ENCODE measurements around the gene SLC29A1.

The SLC29A1 gene

GRCh38 chr6:44249082-44249748 is 25.8 kb downstream of the SLC29A1 start:
- Histone ChIP-seq H3K36me3 (peaks cover 54 to 58% (median 57%) of the 10 kb centered on the region in 3 donors), H3K4me1 (peaks cover 0 to 37% (median 28%) of the 10 kb centered on the region in 4 donors), H3K27me3 (no peaks in the 10 kb centered on the region), H3K9me3 (no peaks in the 10 kb centered on the region), H3K27ac (peak overlapping the region; percentile 97 to 98), H3K4me3 (peak overlapping the region; percentile 71 to 74)
- DNase-seq: no peak
- intact Hi-C loops (cut with DNase I; ENCODE audit: low total_unique reads): no loop called here
- no peak for TF ChIP-seq CTCF (IDR thresholded peaks at IDR 0.05)

GRCh38 chr6:44250067-44250717 is 26.8 kb downstream of the SLC29A1 start:
- peaks cover 61 to 68% (median 67%) of the 10 kb centered on the region in 3 donors for H3K36me3 ChIP-seq
- H3K9me3 ChIP-seq: no peaks in the 10 kb centered on the region
- H3K4me3 ChIP-seq: no peak overlapping the region
- no peak for TF ChIP-seq CTCF (IDR thresholded peaks at IDR 0.05)
- no peak overlapping the region for H3K27ac ChIP-seq
- no peak for DNase-seq
- peaks cover 0 to 37% (median 28%) of the 10 kb centered on the region in 4 donors for H3K4me1 ChIP-seq
- no peaks in the 10 kb centered on the region for H3K27me3 ChIP-seq
- intact Hi-C loops (cut with DNase I; ENCODE audit: low total_unique reads): no loop called here

- H3K9me3 ChIP-seq: no peaks in the 10 kb centered on the region
- peaks cover 0 to 32% (median 26%) of the 10 kb centered on the region in 4 donors for H3K4me1 ChIP-seq
- intact Hi-C loops (cut with DNase I; ENCODE audit: low total_unique reads): no loop called here
- peaks cover 61 to 71% (median 70%) of the 10 kb centered on the region in 3 donors for H3K36me3 ChIP-seq
- no peaks in the 10 kb centered on the region for H3K27me3 ChIP-seq
- no peak for DNase-seq
- H3K4me3 ChIP-seq: no peak overlapping the region
- TF ChIP-seq CTCF (IDR thresholded peaks at IDR 0.05): no peak
- H3K27ac ChIP-seq: no peak overlapping the region
Measured at GRCh38 chr6:44250718-44251123, 27.3 kb downstream of the SLC29A1 start.

GRCh38 chr6:44251576-44252524 is 28.5 kb downstream of the SLC29A1 start:
- no peak overlapping the region for H3K27ac ChIP-seq
- intact Hi-C loops (cut with DNase I; ENCODE audit: low total_unique reads): no loop called here

More at GRCh38 chr6:44251576-44252524, 28.5 kb downstream of the SLC29A1 start:
- DNase-seq: no peak
- TF ChIP-seq CTCF (IDR thresholded peaks at IDR 0.05): no peak
- no peak overlapping the region for H3K4me3 ChIP-seq
- H3K4me1 ChIP-seq: peaks cover 0 to 40% (median 35%) of the 10 kb centered on the region in 4 donors
- no peaks in the 10 kb centered on the region for H3K9me3 ChIP-seq
- H3K27me3 ChIP-seq: no peaks in the 10 kb centered on the region
- peaks cover 61 to 71% (median 70%) of the 10 kb centered on the region in 3 donors for H3K36me3 ChIP-seq

Data from tibial artery (tissue), 4 donors.